Measurements from ENCODE around the gene ASCL5. TPM values are rescaled to one million over a fixed set of nuclear protein-coding genes. Genes with fewer than 3 reads are reported as not detected.
A peak's percentile ranks its signal among the peaks of the same experiment; 100 is the strongest.

Gene ASCL5
- total and polyA plus RNA-seq, 2 of the 13 experiments (the other 11 are each of a cell fraction or from before 2014, with no cell fraction given) = not detected

DNA sequence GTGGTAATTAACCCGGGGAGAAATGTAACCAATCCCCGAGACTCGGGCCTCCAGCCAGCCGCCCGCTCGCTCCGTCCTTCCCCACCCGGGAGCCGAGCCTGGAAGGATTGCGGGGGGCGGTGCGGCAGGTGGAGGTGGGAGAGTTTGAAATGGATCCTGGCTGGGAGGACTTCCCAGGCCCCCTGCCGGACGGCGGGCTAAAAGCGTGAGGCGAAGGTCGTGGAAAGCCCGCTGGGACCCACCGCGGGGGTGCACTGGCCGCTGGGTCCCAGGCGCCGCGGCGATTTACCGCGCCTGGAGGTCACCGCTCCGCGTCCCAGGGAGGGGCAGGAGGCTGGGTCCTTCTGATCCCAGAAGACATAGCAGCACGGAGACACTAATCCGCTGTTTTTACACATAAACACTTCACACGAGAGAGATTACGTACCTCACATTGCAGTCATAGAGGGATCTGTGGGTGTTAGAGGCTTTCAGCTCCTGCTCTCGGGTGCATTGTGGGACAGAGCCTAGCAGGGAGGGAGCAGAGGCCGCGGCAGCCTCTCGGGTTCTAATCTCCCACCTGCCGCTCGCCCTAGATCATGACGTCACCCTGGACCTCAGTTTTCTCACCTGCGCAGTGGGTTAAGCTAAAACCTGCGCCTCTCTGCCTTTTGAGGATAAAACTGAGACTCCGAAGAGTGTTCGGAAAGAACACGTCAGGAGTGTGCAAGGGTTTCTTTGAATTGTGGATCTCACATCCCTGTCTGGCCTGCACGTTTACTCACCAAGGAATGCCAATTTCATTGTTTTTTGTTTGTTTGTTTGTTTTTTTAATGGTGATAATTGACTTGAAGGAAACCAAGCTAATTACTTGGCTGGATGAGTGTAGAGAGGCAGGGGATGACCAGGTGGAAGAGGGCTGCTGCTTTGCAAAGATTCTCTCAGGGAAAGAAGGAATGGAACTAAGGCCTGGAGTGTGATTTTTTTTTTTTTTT lies 44.4 kb upstream of the ASCL5 start (continued):
- TF ChIP-seq ZNF383 (CRISPR knock-in tag; IDR thresholded peaks at IDR 0.05; ENCODE audit: borderline replicate concordance) = no peak
- 0 out of 2 replicates have a peak, but pooled peaks have one; percentile 12 for TF ChIP-seq ZSCAN25 (CRISPR knock-in tag; IDR thresholded peaks at IDR 0.05)
- TF ChIP-seq, protein P1, sequence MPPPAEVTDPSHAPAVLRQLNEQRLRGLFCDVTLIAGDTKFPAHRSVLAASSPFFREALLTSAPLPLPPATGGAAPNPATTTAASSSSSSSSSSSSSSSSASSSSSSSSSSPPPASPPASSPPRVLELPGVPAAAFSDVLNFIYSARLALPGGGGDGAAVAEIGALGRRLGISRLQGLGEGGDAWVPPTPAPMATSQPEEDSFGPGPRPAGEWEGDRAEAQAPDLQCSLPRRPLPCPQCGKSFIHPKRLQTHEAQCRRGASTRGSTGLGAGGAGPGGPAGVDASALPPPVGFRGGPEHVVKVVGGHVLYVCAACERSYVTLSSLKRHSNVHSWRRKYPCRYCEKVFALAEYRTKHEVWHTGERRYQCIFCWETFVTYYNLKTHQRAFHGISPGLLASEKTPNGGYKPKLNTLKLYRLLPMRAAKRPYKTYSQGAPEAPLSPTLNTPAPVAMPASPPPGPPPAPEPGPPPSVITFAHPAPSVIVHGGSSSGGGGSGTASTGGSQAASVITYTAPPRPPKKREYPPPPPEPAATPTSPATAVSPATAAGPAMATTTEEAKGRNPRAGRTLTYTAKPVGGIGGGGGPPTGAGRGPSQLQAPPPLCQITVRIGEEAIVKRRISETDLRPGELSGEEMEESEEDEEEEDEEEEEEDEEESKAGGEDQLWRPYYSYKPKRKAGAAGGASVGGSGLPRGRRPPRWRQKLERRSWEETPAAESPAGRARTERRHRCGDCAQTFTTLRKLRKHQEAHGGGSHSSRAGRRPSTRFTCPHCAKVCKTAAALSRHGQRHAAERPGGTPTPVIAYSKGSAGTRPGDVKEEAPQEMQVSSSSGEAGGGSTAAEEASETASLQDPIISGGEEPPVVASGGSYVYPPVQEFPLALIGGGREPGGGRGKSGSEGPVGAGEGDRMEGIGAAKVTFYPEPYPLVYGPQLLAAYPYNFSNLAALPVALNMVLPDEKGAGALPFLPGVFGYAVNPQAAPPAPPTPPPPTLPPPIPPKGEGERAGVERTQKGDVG (CRISPR knock-in tag; IDR thresholded peaks at IDR 0.05; ENCODE audit: borderline replicate concordance) = 0 out of 2 replicates have a peak, but pooled peaks have one; percentile 12
- TF ChIP-seq, protein P2, sequence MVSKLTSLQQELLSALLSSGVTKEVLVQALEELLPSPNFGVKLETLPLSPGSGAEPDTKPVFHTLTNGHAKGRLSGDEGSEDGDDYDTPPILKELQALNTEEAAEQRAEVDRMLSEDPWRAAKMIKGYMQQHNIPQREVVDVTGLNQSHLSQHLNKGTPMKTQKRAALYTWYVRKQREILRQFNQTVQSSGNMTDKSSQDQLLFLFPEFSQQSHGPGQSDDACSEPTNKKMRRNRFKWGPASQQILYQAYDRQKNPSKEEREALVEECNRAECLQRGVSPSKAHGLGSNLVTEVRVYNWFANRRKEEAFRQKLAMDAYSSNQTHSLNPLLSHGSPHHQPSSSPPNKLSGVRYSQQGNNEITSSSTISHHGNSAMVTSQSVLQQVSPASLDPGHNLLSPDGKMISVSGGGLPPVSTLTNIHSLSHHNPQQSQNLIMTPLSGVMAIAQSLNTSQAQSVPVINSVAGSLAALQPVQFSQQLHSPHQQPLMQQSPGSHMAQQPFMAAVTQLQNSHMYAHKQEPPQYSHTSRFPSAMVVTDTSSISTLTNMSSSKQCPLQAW (CRISPR knock-in tag; IDR thresholded peaks at IDR 0.05) = no peak
- TF ChIP-seq CREM (IDR thresholded peaks at IDR 0.05) = peak; percentile 71; the same call in 1 of the 2 replicates
- no peak for TF ChIP-seq CREM (CRISPR knock-in tag; IDR thresholded peaks at IDR 0.05)
- TF ChIP-seq TAF15 (IDR thresholded peaks at IDR 0.05; ENCODE audit: low read depth, low read length, poor library complexity, severe bottlenecking) = peak; percentile 90
- peak; percentile 82 for TF ChIP-seq ASH2L (IDR thresholded peaks at IDR 0.05; ENCODE audit: insufficient read length, low read depth, low read length)
- TF ChIP-seq GTF3A (CRISPR knock-in tag; conservative IDR thresholded peaks at IDR 0.05) = 0 out of 2 replicates have a peak, but pooled peaks have one; percentile 63
- TF ChIP-seq, protein P3, sequence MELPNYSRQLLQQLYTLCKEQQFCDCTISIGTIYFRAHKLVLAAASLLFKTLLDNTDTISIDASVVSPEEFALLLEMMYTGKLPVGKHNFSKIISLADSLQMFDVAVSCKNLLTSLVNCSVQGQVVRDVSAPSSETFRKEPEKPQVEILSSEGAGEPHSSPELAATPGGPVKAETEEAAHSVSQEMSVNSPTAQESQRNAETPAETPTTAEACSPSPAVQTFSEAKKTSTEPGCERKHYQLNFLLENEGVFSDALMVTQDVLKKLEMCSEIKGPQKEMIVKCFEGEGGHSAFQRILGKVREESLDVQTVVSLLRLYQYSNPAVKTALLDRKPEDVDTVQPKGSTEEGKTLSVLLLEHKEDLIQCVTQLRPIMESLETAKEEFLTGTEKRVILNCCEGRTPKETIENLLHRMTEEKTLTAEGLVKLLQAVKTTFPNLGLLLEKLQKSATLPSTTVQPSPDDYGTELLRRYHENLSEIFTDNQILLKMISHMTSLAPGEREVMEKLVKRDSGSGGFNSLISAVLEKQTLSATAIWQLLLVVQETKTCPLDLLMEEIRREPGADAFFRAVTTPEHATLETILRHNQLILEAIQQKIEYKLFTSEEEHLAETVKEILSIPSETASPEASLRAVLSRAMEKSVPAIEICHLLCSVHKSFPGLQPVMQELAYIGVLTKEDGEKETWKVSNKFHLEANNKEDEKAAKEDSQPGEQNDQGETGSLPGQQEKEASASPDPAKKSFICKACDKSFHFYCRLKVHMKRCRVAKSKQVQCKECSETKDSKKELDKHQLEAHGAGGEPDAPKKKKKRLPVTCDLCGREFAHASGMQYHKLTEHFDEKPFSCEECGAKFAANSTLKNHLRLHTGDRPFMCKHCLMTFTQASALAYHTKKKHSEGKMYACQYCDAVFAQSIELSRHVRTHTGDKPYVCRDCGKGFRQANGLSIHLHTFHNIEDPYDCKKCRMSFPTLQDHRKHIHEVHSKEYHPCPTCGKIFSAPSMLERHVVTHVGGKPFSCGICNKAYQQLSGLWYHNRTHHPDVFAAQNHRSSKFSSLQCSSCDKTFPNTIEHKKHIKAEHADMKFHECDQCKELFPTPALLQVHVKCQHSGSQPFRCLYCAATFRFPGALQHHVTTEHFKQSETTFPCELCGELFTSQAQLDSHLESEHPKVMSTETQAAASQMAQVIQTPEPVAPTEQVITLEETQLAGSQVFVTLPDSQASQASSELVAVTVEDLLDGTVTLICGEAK (IDR thresholded peaks at IDR 0.05) = no peak
- TF ChIP-seq, protein P3 (CRISPR knock-in tag; IDR thresholded peaks at IDR 0.05) = 0 out of 2 replicates have a peak, but pooled peaks have one; percentile 9
